GM21786 (cell line): ENCODE results near the gene KCNK7.

Experiments used
- ATAC-seq: cut with Tn5 transposase; IDR thresholded peaks from one replicate; pipeline ENCODE4 v1.9.1; 2021; ENCODE audit not compliant: unreplicated experiment

KCNK7 gene

GRCh38 chr11:65558930-65559509 is 36.6 kb downstream of the KCNK7 start:
- no peak for ATAC-seq

- ATAC-seq = no peak
These were observed 37.3 kb downstream of the KCNK7 start, which contains the start of gene LTBP3 for GRCh38 chr11:65558002-65558929. TSS of gene LTBP3 (minus strand) at chr11:65558359. CDS start at chr11:65557959, 400 bp downstream.

- no peak for ATAC-seq
These were observed 38.2 kb downstream of the KCNK7 start for GRCh38 chr11:65557280-65558001.

- ATAC-seq = no peak
These were observed 38.9 kb downstream of the KCNK7 start for GRCh38 chr11:65556470-65557279.

GRCh38 chr11:65555693-65556231 is 39.8 kb downstream of the KCNK7 start:
- ATAC-seq = no peak

GRCh38 chr11:65554842-65555430 is 40.7 kb downstream of the KCNK7 start:
- no peak for ATAC-seq

- no peak for ATAC-seq
These were observed 41.4 kb downstream of the KCNK7 start for GRCh38 chr11:65554057-65554818.

GRCh38 chr11:65553301-65554001 is 42.1 kb downstream of the KCNK7 start:
- ATAC-seq = no peak

- ATAC-seq = no peak
These were observed 43.1 kb downstream of the KCNK7 start for GRCh38 chr11:65552388-65552951.

- no peak for ATAC-seq
These were observed 43.8 kb downstream of the KCNK7 start for GRCh38 chr11:65551572-65552387.

- no peak for ATAC-seq
These were observed 46.5 kb downstream of the KCNK7 start for GRCh38 chr11:65549096-65549495.

GRCh38 chr11:65548395-65548794 is 47.2 kb downstream of the KCNK7 start:
- no peak for ATAC-seq

GRCh38 chr11:65547446-65548125 is 48.0 kb downstream of the KCNK7 start:
- no peak for ATAC-seq

- peak; percentile 63 for ATAC-seq
These were observed 49.2 kb downstream of the KCNK7 start for GRCh38 chr11:65546217-65546958.

GRCh38 chr11:65545853-65546216 is 49.8 kb downstream of the KCNK7 start:
- no peak for ATAC-seq
